Stomach (tissue), 9 donors: ENCODE measurements around the gene TNRC6C. TPM values are rescaled to one million over a fixed set of nuclear protein-coding genes. Genes with fewer than 3 reads are reported as not detected.
"Not testable (repeated sequence)": the region's sequence is repeated elsewhere in the genome, so short reads cannot be mapped to it uniquely, and the experiment has no call there.

Source experiments
- DNase-seq, 2 donors: peaks; one replicate each; pipeline versions ENCODE4 v3.0.0 to v3.0.0-alpha.2; 2013 to 2019
- H3K27ac ChIP-seq, 5 donors: fragments of 200-600 bp in 4 of 5; sonication (generic) in 4 of 5; one replicate each; pipeline ENCODE4 v1.5.1; 2013 to 2019; ENCODE audit warnings: mild to moderate bottlenecking in 1 of 5, moderate library complexity in 1 of 5
- H3K27me3 ChIP-seq, 3 donors: fragments of 200-600 bp; sonication (generic); one replicate each; pipeline ENCODE4 v1.5.1; 2017 to 2019; ENCODE audit warnings: mixed run types in 1 of 3
- H3K36me3 ChIP-seq, 4 donors: fragments of 200-600 bp; sonication (generic); 1 replicate in 3 of 4; 2 replicates in 1 of 4; pipeline ENCODE4 v1.5.1; 2016 to 2019
- H3K4me1 ChIP-seq, 4 donors: fragments of 200-600 bp; sonication (generic); one replicate each; pipeline ENCODE4 v1.5.1; 2016 to 2019
- H3K4me3 ChIP-seq, 4 donors: fragments of 200-600 bp; sonication (generic) in 3 of 4; one replicate each; pipeline ENCODE4 v1.5.1; 2016 to 2019; ENCODE audit warnings: mild to moderate bottlenecking in 1 of 4
- H3K9me3 ChIP-seq, 4 donors: fragments of 200-600 bp; sonication (generic); one replicate each; pipeline ENCODE4 v1.5.1; 2016 to 2019
- EP300 ChIP-seq: sonication (generic); formaldehyde crosslinking; IDR thresholded peaks from one replicate; pipeline ENCODE4 v1.6.1; 2017; ENCODE audit warnings: antibody characterized with exemption
- POLR2A ChIP-seq, 4 donors: fragments of 450-650 bp; IDR thresholded peaks; one replicate each; pipeline ENCODE4 v1.6.1; 2016; ENCODE audit warnings: antibody characterized with exemption in 4 of 4, control low read depth in 2 of 4, mild to moderate bottlenecking in 1 of 4, moderate library complexity in 1 of 4
- POLR2AphosphoS5 ChIP-seq, 3 donors: sonication (generic); formaldehyde crosslinking; IDR thresholded peaks; one replicate each; pipeline ENCODE4 v1.6.1; 2016; ENCODE audit warnings: antibody characterized with exemption in 3 of 3
- WGBS, 5 donors: extraction: QIAGEN DNeasy Blood & Tissue Kit in 3 of 5; methylation state at CpG; one replicate each; pipeline versions ENCODE4 v1.1.5 to v1.1.7; 2013 to 2018; 5-methylcytosine and 5-hydroxymethylcytosine counted together
- intact Hi-C: fragments of 100-400 bp; cut with DNase I; formaldehyde crosslinking; loops from one replicate; pipeline ENCODE4 v1.15.1; 2023; ENCODE audit warnings: low total_unique reads
- polyA plus RNA-seq, 3 donors: library from polyadenylated mRNA; stranded (reverse); fragments of 200-250 nt; gene quantifications; one replicate each; pipeline ENCODE4 v1.2.3, GENCODE V29; 2013
- total RNA-seq, 5 donors: library from RNA; depleted of rRNA; stranded (reverse); fragments of >200 nt; gene quantifications; one replicate each; pipeline versions ENCODE4 v1.1.0 to v1.2.3, GENCODE V29; 2014 to 2016
- TF ChIP-seq, protein P1 (sequence below), 7 experiments: fragments of 450-650 bp in 4 of 7; fragments of 200-600 bp in 3 of 7; sonication (generic) in 3 of 7; IDR thresholded peaks; one replicate each; pipeline ENCODE4 v1.5.1; 2016 to 2019; ENCODE audit warnings: antibody characterized with exemption in 7 of 7, control low read depth in 2 of 7, mild to moderate bottlenecking in 1 of 7
- donor health status: healthy with polysubstance abuse.
- donor health status: Bipolar disorder and iron deficiency.
- donor health status: healthy.

TNRC6C gene
- total and polyA plus RNA-seq, 8 donors = 0.92 to 64.8 (median 9.6) TPM

DNA sequence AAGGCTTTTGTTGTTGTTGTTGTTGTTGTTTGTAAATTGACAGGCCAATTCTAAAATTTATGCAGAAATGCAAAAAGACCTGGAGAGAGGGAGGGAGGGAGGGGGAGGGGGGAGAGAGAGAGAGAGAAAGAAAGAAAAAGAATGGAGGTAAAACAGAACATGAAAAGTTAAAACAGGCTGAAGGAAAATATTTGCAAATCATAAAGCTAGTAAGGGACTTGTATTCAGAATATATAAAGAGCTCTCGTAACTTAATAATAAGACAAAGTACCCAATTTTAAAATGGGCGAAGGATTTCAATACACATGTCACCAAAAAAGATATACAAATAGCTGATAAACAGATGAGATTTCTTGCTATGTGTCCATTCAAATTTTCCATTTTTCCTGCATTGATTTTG lies 15.4 kb downstream of the TNRC6C start:
- intact Hi-C loops = no loop called here
- 73 to 100% (median 98%) methylated on average over 2 of the region's 2 CpGs for WGBS, 5 donors
- H3K4me1 ChIP-seq = peaks cover 0 to 28% (median 13%) of the 10 kb centered on the region in 4 donors
- H3K36me3 ChIP-seq = no peaks in the 10 kb centered on the region
- DNase-seq = no peak
- H3K27ac ChIP-seq = no peak overlapping the region
- H3K9me3 ChIP-seq = no peaks in the 10 kb centered on the region
- H3K27me3 ChIP-seq = no peaks in the 10 kb centered on the region
- TF ChIP-seq POLR2A (IDR thresholded peaks at IDR 0.05) (no peak), EP300 (no peak), POLR2AphosphoS5 (IDR thresholded peaks at IDR 0.05) (no peak)
- TF ChIP-seq, protein P1, sequence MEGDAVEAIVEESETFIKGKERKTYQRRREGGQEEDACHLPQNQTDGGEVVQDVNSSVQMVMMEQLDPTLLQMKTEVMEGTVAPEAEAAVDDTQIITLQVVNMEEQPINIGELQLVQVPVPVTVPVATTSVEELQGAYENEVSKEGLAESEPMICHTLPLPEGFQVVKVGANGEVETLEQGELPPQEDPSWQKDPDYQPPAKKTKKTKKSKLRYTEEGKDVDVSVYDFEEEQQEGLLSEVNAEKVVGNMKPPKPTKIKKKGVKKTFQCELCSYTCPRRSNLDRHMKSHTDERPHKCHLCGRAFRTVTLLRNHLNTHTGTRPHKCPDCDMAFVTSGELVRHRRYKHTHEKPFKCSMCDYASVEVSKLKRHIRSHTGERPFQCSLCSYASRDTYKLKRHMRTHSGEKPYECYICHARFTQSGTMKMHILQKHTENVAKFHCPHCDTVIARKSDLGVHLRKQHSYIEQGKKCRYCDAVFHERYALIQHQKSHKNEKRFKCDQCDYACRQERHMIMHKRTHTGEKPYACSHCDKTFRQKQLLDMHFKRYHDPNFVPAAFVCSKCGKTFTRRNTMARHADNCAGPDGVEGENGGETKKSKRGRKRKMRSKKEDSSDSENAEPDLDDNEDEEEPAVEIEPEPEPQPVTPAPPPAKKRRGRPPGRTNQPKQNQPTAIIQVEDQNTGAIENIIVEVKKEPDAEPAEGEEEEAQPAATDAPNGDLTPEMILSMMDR (IDR thresholded peaks at IDR 0.05) = no peak
- no peak overlapping the region for H3K4me3 ChIP-seq

GRCh38 chr17:77974396-77974795 lies 15.9 kb downstream of the TNRC6C start:
- DNase-seq = no peak
- Histone ChIP-seq H3K36me3 (no peaks in the 10 kb centered on the region), H3K9me3 (no peaks in the 10 kb centered on the region), H3K4me1 (peaks cover 0 to 24% (median 10%) of the 10 kb centered on the region in 4 donors), H3K4me3 (no peak overlapping the region), H3K27me3 (no peaks in the 10 kb centered on the region), H3K27ac (no peak overlapping the region)
- TF ChIP-seq EP300 = no peak
- no peak for TF ChIP-seq POLR2AphosphoS5 (IDR thresholded peaks at IDR 0.05)
- no peak for TF ChIP-seq POLR2A (IDR thresholded peaks at IDR 0.05)
- TF ChIP-seq, protein P1 (IDR thresholded peaks at IDR 0.05) = no peak
- intact Hi-C loops = no loop called here
- 71 to 77% (median 74%) methylated on average over 4 of the region's 4 CpGs for WGBS, 5 donors

DNA sequence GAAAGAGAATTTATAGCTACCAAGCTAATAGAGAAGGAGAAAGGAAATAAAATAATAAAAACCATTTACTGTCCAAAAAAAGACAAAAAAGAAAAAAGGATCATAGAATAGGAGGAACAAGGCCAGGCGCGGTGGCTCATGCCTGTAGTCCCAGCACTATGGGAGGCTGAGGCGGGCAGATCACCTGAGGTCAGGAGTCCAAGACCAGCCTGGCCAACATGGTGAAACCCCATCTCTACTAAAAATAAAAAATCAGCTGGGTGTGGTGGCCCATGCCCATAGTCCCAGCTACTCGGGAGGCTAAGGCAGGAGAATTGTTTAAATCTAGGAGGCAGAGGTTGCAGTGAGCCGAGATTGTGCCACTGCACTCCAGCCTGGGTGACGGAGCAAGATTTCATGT lies 23.9 kb downstream of the TNRC6C start:
- DNase-seq, H3K36me3 ChIP-seq, H3K27ac ChIP-seq, H3K27me3 ChIP-seq, intact Hi-C loops, H3K4me3 ChIP-seq, H3K9me3 ChIP-seq: not testable (repeated sequence)
- 96 to 99% (median 98%) methylated on average over 6 of the region's 6 CpGs for WGBS, 5 donors
- peaks cover 0 to 12% (median 3%) of the 10 kb centered on the region in 4 donors for H3K4me1 ChIP-seq

DNA sequence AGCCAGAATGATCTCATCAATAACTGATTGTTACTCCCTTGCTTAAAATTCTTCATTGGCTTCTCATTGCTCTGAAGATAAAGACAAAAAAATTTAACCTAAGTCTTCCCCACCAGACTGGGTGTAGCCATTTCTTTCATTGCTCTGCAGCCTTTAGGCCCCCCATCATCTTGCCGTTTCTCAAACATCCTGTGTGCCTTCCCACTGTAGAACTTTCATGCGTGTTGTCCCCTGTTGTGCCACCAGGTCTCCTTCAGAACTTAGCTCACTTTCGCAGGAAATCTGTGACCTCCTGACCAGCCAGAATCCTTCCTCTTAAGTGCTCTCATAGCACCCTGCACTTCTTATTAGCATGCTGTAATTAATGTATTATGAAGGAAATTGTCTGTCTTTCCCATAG lies 31.8 kb downstream of the TNRC6C start:
- Histone ChIP-seq H3K9me3 (no peaks in the 10 kb centered on the region), H3K4me1 (peaks cover 0 to 22% (median 10%) of the 10 kb centered on the region in 4 donors), H3K27ac (no peak overlapping the region), H3K27me3 (no peaks in the 10 kb centered on the region), H3K4me3 (no peak overlapping the region), H3K36me3 (no peaks in the 10 kb centered on the region)
- TF ChIP-seq, protein P1 (IDR thresholded peaks at IDR 0.05) = no peak
- TF ChIP-seq POLR2AphosphoS5 (IDR thresholded peaks at IDR 0.05) (no peak), POLR2A (IDR thresholded peaks at IDR 0.05) (no peak), EP300 (no peak)
- WGBS, 5 donors = 86 to 93% (median 89%) methylated on average over 3 of the region's 3 CpGs
- intact Hi-C loops = no loop called here
- DNase-seq = no peak

- H3K36me3 ChIP-seq, DNase-seq, H3K9me3 ChIP-seq, H3K4me3 ChIP-seq, intact Hi-C loops, H3K27me3 ChIP-seq, H3K27ac ChIP-seq: not testable (repeated sequence)
- WGBS, 5 donors = 92 to 97% (median 96%) methylated on average over 7 of the region's 7 CpGs
- peaks cover 5 to 38% (median 22%) of the 10 kb centered on the region in 4 donors for H3K4me1 ChIP-seq
These were observed 35.2 kb downstream of the TNRC6C start for GRCh38 chr17:77993735-77994134.
